ENCODE results near the gene PCMT1. TPM values are rescaled to one million over a fixed set of nuclear protein-coding genes. Genes with fewer than 3 reads are reported as not detected.
A peak's percentile ranks its signal among the peaks of the same experiment; 100 is the strongest.

Gene PCMT1
- total and polyA plus RNA-seq, 2 of the 13 experiments (the other 11 are each of a cell fraction or from before 2014, with no cell fraction given): 112 to 169 TPM

DNA sequence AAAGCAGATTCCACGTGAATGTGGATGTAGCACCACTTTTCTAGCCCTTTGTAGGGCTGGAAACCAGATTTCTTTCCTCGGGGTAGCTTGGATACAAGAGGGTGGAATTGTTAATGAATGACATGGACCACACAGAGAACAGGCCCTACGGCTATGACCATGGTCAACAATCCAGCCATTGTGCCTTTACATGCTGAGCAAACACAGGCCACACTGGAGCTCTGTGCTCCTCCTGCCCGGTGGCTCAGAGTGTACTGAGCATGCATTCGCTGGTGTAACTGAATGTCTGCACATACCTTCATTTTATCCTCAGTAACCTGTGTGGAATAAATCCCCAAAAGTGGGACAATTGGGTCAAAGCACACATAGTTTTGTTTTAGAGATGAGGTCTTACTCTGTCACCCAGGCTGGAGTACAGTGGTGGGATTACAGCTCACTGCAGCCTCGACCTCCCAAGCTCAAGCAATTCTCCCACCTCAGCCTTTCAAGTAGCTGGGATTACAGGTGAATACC, 81.8 kb downstream of the PCMT1 start (continued):
- TF ChIP-seq, protein P1, sequence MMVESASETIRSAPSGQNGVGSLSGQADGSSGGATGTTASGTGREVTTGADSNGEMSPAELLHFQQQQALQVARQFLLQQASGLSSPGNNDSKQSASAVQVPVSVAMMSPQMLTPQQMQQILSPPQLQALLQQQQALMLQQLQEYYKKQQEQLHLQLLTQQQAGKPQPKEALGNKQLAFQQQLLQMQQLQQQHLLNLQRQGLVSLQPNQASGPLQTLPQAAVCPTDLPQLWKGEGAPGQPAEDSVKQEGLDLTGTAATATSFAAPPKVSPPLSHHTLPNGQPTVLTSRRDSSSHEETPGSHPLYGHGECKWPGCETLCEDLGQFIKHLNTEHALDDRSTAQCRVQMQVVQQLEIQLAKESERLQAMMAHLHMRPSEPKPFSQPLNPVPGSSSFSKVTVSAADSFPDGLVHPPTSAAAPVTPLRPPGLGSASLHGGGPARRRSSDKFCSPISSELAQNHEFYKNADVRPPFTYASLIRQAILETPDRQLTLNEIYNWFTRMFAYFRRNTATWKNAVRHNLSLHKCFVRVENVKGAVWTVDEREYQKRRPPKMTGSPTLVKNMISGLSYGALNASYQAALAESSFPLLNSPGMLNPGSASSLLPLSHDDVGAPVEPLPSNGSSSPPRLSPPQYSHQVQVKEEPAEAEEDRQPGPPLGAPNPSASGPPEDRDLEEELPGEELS (CRISPR knock-in tag; IDR thresholded peaks at IDR 0.05): peak; percentile 57; the same call in 1 of the 2 replicates
- TF ChIP-seq FOXM1 (CRISPR knock-in tag; IDR thresholded peaks at IDR 0.05) (no peak), KLF12 (CRISPR knock-in tag; IDR thresholded peaks at IDR 0.05; ENCODE audit: borderline replicate concordance) (no peak), NRL (CRISPR knock-in tag; IDR thresholded peaks at IDR 0.05; ENCODE audit: borderline replicate concordance) (no peak), AHR (CRISPR knock-in tag; IDR thresholded peaks at IDR 0.05) (0 out of 2 replicates have a peak, but pooled peaks have one; percentile 26), ATAD3A (CRISPR knock-in tag; IDR thresholded peaks at IDR 0.05) (no peak), MATR3 (CRISPR knock-in tag; IDR thresholded peaks at IDR 0.05) (no peak), RFXANK (CRISPR knock-in tag; IDR thresholded peaks at IDR 0.05) (no peak), ZNF749 (CRISPR knock-in tag; IDR thresholded peaks at IDR 0.05; ENCODE audit: borderline replicate concordance) (0 out of 2 replicates have a peak, but pooled peaks have one; percentile 29), ZNF343 (CRISPR knock-in tag; IDR thresholded peaks at IDR 0.05) (0 out of 2 replicates have a peak, but pooled peaks have one; percentile 56), LCORL (IDR thresholded peaks at IDR 0.05) (no peak), LCORL (CRISPR knock-in tag; IDR thresholded peaks at IDR 0.05) (peak; percentile 52; the same call in 1 of the 2 replicates), FOSL1 (CRISPR knock-in tag; IDR thresholded peaks at IDR 0.05; ENCODE audit: borderline replicate concordance) (no peak), FOXJ3 (CRISPR knock-in tag; IDR thresholded peaks at IDR 0.05; ENCODE audit: borderline replicate concordance) (peak; percentile 52; the same call in 1 of the 2 replicates), ZNF205 (CRISPR knock-in tag; IDR thresholded peaks at IDR 0.05) (no peak), GZF1 (CRISPR knock-in tag; IDR thresholded peaks at IDR 0.05) (peak; percentile 83; the same call in 1 of the 2 replicates)
- TF ChIP-seq, protein P2, sequence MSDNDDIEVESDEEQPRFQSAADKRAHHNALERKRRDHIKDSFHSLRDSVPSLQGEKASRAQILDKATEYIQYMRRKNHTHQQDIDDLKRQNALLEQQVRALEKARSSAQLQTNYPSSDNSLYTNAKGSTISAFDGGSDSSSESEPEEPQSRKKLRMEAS (IDR thresholded peaks at IDR 0.05): peak; percentile 93
- TF ChIP-seq, protein P3, sequence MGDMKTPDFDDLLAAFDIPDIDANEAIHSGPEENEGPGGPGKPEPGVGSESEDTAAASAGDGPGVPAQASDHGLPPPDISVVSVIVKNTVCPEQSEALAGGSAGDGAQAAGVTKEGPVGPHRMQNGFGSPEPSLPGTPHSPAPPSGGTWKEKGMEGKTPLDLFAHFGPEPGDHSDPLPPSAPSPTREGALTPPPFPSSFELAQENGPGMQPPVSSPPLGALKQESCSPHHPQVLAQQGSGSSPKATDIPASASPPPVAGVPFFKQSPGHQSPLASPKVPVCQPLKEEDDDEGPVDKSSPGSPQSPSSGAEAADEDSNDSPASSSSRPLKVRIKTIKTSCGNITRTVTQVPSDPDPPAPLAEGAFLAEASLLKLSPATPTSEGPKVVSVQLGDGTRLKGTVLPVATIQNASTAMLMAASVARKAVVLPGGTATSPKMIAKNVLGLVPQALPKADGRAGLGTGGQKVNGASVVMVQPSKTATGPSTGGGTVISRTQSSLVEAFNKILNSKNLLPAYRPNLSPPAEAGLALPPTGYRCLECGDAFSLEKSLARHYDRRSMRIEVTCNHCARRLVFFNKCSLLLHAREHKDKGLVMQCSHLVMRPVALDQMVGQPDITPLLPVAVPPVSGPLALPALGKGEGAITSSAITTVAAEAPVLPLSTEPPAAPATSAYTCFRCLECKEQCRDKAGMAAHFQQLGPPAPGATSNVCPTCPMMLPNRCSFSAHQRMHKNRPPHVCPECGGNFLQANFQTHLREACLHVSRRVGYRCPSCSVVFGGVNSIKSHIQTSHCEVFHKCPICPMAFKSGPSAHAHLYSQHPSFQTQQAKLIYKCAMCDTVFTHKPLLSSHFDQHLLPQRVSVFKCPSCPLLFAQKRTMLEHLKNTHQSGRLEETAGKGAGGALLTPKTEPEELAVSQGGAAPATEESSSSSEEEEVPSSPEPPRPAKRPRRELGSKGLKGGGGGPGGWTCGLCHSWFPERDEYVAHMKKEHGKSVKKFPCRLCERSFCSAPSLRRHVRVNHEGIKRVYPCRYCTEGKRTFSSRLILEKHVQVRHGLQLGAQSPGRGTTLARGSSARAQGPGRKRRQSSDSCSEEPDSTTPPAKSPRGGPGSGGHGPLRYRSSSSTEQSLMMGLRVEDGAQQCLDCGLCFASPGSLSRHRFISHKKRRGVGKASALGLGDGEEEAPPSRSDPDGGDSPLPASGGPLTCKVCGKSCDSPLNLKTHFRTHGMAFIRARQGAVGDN (CRISPR knock-in tag; IDR thresholded peaks at IDR 0.05): peak; percentile 51; the same call in 1 of the 2 replicates
